T-helper 2 cell treated with Interferon-gamma antibody and Interleukin-4, amounts not matched to agents 5 μg/mL and 100 μg/mL, for 36 hours (primary cell): ENCODE measurements around the gene SMURF1.
"Not testable (repeated sequence)": the region's sequence is repeated elsewhere in the genome, so short reads cannot be mapped to it uniquely, and the experiment has no call there.

ENCODE experiments used
- DNase-seq: peaks from one replicate; pipeline ENCODE4 v3.0.0; 2021; ENCODE audit warnings: low spot score
- H3K27ac Mint-ChIP-seq: one replicate; pipeline ENCODE4 v1.8.0; 2021; ENCODE audit warnings: mild to moderate bottlenecking, mixed read lengths
- H3K27me3 Mint-ChIP-seq: one replicate; pipeline ENCODE4 v1.8.0; 2021; ENCODE audit warnings: low read depth, mixed read lengths
- H3K36me3 Mint-ChIP-seq: one replicate; pipeline ENCODE4 v1.8.0; 2021; ENCODE audit warnings: low read depth, mixed read lengths
- H3K4me1 Mint-ChIP-seq: one replicate; pipeline ENCODE4 v1.8.0; 2021; ENCODE audit warnings: low read depth, mixed read lengths
- H3K4me3 Mint-ChIP-seq: one replicate; pipeline ENCODE4 v1.8.0; 2022; ENCODE audit warnings: mild to moderate bottlenecking, moderate library complexity, mixed read lengths
- H3K9me3 Mint-ChIP-seq: one replicate; pipeline ENCODE4 v1.8.0; 2021; ENCODE audit warnings: mixed read lengths

SMURF1 gene

DNA sequence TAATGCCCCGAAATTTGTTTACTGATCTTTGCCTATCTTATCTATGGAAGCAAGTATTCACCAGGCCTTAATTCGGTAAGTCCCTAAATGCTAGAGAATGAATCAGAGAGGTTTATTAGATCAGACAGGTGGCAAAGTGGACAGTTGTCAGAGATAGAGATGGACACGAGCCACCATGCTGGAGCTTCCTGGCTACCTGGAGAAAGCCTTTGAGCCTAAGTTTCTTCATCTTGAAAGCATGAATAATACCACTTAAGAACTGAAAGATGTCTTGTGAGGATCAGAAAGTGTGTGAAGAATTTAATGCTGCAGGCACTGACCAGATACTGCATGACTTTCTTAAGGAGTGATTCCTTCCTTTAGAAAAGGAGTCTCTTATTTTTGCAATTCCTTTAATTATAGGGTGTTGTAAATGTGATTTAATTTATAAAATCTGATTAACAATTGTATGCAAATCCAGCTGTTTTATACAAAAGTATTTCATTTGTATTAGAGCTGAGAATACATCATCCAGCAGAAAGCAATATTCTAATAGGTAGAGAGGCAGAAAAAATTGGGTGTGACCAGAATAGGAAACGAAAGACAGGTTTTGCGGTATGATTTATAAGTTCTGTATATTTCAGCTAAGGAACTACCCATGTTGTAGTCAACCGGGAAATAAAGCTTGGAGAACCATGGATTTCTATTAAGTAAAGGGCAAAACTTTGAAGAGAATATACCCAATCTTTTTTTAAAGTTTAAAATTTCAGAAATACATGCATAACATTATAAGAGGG lies 82.7 kb downstream of the SMURF1 start:
- H3K9me3 Mint-ChIP-seq: no peaks in the 10 kb centered on the region
- H3K27me3 Mint-ChIP-seq: no peaks in the 10 kb centered on the region
- peaks cover 11% of the 10 kb centered on the region for H3K4me1 Mint-ChIP-seq
- H3K36me3 Mint-ChIP-seq: peaks cover 9% of the 10 kb centered on the region
- no peak overlapping the region for H3K27ac Mint-ChIP-seq
- no peak overlapping the region for H3K4me3 Mint-ChIP-seq
- no peak for DNase-seq

DNA sequence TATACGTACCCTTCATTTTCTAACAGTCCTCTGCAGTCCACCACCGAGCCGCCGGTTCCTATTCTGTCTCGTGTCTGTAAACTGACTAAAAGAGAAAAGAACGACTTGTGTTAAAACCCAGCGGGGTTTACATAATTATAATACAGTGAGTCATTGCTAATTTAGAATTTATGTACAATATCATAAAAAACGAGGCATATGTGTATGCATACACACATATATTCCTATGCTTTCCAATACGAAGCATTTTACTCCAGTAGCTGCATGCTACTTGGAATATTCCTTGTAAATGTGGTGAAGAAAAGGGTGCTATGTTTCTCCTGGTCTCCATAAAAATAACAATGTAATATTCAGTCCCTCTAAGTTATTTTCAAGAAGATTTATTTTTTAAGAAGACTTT lies 89.1 kb downstream of the SMURF1 start:
- Mint-ChIP-seq H3K9me3 (no peaks in the 10 kb centered on the region), H3K4me3 (no peak overlapping the region), H3K36me3 (peaks cover 45% of the 10 kb centered on the region), H3K27ac (no peak overlapping the region), H3K27me3 (no peaks in the 10 kb centered on the region), H3K4me1 (no peaks in the 10 kb centered on the region)
- no peak for DNase-seq

DNA sequence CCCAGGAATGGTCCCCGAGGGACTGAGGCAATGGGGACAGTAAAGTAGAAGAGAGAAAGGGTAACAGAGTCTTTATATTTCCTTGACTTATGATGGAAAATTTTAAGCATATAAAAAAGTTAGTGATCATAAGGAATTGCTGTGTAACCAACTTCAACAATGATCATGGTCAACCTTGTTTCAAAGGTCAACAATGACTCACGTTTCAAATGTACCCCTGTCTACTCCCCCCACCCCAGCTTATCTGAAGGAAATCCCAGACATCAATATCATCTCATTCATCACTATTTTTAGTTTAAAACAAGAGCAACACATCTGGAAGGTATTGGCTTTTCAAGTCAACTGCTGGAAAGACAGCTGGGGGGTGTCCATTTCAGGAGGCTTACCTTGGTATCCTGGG lies 92.9 kb downstream of the SMURF1 start:
- no peak overlapping the region for H3K4me3 Mint-ChIP-seq

DNA sequence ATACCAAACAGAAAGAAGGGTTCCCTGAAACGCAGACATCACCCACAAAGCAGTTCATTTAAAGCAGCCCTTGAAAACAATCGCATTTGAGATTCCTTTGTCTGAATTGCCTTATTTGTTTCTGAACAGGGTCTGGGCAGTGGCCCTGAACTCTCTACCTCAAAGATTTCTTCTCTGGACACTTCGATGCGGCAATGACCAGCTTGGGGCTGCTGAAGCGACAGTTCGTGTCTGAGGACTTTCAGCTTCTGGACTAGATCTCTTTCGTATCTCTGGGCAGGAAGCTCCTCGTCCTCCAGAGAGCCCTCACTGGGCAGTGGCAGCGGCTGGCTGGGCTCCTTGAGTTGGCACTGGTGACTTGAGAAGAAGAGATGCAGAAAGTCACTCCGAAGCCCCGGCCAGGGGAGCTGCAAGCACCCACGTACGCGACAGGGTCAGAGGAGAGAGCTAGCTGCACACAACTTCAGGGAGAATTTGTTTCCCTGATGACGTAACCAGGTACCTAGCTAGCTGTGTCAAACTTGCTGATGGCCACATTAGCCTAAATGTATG lies 96.3 kb downstream of the SMURF1 start:
- Mint-ChIP-seq H3K4me3 (no peak overlapping the region), H3K36me3 (peaks cover 51% of the 10 kb centered on the region), H3K27ac (no peak overlapping the region), H3K9me3 (no peaks in the 10 kb centered on the region), H3K27me3 (no peaks in the 10 kb centered on the region), H3K4me1 (no peaks in the 10 kb centered on the region)
- no peak for DNase-seq

More for the DNA sequence above, 92.9 kb downstream of the SMURF1 start:
- Mint-ChIP-seq H3K9me3 (no peaks in the 10 kb centered on the region), H3K4me1 (no peaks in the 10 kb centered on the region), H3K36me3 (peaks cover 44% of the 10 kb centered on the region), H3K27me3 (no peaks in the 10 kb centered on the region), H3K27ac (no peak overlapping the region)
- no peak for DNase-seq

DNA sequence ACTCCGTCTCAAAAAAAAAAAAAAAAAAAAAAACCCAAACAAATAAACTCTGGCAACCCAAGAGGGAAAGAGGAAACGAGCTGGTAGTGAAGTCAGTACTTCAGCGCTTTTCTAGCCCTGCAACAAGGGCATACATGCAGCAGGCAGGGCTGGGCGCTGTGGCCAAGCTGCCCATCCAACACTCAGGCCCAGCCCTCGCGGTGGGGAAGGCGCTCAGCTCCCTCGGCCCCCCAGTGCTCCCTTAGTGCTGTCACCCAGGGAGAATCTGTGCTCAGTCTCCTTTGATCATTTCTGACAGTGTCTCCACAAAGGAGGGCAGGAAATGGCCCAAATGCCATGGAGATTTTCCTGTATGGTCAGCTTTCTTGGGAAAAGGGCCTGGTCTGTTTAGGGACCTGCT lies 97.2 kb downstream of the SMURF1 start:
- Mint-ChIP-seq H3K4me3 (no peak overlapping the region), H3K9me3 (no peaks in the 10 kb centered on the region), H3K4me1 (no peaks in the 10 kb centered on the region), H3K36me3 (peaks cover 49% of the 10 kb centered on the region), H3K27ac (no peak overlapping the region), H3K27me3 (no peaks in the 10 kb centered on the region)
- no peak for DNase-seq

DNA sequence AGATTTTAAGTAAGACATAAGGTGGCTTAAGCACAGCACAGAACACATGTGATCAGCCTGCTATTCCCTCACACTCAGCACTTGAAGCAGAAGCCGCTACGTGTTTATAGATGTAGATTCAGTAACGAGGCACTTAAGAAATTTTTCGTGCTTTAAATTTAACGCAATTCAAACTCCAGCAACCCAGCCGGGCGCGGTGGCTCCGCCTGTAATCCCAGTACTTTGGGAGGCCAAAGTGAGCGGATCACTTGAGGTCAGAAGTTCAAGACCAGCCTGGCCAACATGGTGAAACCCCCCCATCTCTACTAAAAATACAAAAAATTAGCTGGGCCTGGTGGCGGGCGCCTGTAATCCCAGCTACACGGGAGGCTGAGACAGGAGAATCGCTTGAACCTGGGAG lies 97.6 kb downstream of the SMURF1 start:
- not testable (repeated sequence) for H3K9me3 Mint-ChIP-seq, H3K4me3 Mint-ChIP-seq, H3K27ac Mint-ChIP-seq, DNase-seq, H3K27me3 Mint-ChIP-seq, H3K4me1 Mint-ChIP-seq
- H3K36me3 Mint-ChIP-seq: peaks cover 48% of the 10 kb centered on the region

DNA sequence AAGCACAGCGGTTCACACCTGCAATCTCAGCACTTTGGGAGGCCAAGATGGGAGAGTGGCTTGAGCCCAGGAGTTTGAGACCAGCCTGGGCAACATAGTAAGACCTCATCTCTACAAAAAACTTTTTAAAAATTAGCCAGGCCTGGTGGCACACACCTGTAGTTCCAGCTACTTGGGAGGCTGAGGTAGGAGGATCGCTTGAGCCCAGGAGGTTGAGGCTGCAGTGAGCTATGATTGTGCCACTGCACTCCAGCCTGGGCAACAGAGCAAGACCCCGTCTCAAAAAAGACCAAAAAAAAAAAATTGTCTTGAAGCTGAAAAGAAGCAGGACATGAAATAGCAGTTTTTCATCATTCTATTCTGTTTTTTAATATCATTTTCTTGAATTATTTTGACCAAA lies 99.0 kb downstream of the SMURF1 start:
- H3K4me3 Mint-ChIP-seq, H3K27ac Mint-ChIP-seq, DNase-seq, H3K27me3 Mint-ChIP-seq, H3K4me1 Mint-ChIP-seq, H3K9me3 Mint-ChIP-seq: not testable (repeated sequence)
- H3K36me3 Mint-ChIP-seq: peaks cover 47% of the 10 kb centered on the region

DNA sequence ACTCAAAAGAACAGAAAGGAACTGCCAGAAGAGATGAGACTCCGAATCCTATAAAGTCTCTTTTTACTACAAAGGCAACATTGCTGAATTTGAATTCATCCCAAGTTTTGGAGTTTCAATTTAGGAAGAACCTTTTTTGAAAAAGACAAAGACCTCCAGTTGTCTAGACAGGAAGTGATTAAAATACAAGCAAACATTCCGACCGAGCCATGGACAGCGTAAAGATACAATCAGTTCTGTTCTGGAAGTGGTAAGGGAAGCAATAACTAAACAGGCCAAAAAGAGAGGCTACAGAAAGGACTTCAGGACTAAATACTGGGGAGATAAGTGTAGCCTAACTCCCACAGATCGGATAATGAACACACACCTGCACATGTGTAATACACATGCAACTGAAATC lies 101.0 kb downstream of the SMURF1 start:
- Mint-ChIP-seq H3K27ac (peak overlapping the region; percentile 43), H3K27me3 (no peaks in the 10 kb centered on the region), H3K36me3 (peaks cover 49% of the 10 kb centered on the region), H3K4me1 (no peaks in the 10 kb centered on the region), H3K4me3 (no peak overlapping the region), H3K9me3 (no peaks in the 10 kb centered on the region)
- DNase-seq: no peak

DNA sequence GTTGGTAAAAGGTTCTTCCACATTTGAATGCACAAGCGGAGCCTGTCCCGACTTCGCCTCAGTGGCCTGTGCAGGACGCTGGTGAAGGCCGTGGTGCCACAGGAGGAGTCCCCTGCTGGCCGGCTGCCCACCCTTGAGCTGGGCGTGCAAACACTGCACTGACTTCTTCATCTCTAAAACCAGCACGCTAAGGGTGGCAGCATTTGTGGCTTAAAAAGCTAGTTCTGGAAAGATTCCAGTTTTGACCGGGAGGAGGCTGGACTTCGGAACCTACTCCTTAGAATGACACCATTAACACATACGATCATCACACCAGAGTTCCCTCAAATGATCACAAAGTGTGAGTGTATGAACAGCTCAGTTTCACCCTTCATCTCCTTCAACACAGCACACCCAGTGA lies 102.4 kb downstream of the SMURF1 start:
- no peaks in the 10 kb centered on the region for H3K27me3 Mint-ChIP-seq
- no peak for DNase-seq
- no peak overlapping the region for H3K4me3 Mint-ChIP-seq
- no peaks in the 10 kb centered on the region for H3K9me3 Mint-ChIP-seq
- H3K27ac Mint-ChIP-seq: peak overlapping the region; percentile 20
- H3K4me1 Mint-ChIP-seq: no peaks in the 10 kb centered on the region
- H3K36me3 Mint-ChIP-seq: peaks cover 57% of the 10 kb centered on the region

DNA sequence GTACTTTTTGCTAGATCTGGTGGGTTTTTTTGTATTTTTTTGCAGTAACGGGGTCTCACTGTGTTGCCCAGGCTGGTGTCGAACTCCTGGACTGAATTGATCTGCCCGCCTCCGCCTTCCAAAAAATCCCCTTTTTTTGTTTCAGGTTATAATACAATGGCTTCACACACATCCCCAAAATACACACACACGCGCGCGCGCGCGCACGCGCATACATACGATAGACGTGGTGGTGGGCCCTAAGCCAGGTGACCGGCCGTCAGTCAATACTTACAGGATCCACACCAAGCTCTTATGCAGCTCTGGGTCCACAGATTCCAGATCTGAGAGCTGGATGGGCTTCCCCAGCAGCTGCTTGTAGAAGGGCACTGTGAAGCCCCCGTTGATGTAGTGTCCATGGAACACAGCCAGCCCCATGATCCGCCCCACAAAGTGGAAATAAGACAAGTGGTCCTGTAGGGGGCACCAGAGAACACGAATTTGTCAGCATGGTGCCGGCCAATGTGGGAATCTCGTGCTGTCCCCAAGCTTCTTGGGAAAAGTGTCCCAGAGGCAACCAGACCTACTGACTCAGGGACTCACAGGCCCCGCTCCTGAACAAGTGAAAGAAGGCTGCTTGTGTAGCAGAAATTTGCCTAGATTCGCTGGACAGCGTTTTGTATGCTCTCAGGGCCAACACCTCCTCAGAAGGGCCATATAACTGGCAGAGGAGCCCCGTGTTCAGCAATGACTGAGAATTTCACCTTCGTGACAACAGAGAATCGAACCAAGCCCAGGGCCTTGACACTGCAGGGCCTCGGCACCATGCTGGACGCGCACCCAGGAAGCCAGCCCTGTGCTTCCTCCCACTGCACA lies 103.6 kb downstream of the SMURF1 start:
- H3K9me3 Mint-ChIP-seq: no peaks in the 10 kb centered on the region
- no peaks in the 10 kb centered on the region for H3K4me1 Mint-ChIP-seq
- no peak overlapping the region for H3K4me3 Mint-ChIP-seq
- H3K27me3 Mint-ChIP-seq: no peaks in the 10 kb centered on the region
- H3K36me3 Mint-ChIP-seq: peaks cover 60% of the 10 kb centered on the region
- no peak overlapping the region for H3K27ac Mint-ChIP-seq
- DNase-seq: peak; percentile 21

DNA sequence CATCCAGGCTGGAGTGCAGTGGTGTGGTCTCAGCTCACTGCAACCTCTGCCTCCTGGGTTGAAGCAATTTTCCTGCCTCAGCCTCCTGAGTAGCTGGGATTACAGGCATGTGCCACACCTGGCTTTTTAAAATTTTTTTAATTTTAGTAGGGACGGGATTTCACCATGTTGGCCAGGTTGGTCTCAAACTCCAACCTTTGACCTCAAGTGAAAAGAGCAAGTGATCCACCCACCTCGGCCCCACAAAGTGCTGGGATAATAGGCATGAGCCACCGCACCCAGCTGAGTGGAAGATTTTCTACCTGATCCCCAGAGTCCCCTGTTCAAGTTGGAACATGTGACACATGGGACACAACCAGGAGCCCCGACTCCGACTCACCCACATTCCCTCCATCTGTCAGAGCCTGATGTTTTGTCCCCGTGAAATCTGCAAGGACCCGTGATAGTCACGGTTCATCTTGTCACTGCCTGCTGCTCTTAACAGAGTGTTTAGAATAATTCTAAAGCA lies 104.5 kb downstream of the SMURF1 start:
- no peak overlapping the region for H3K27ac Mint-ChIP-seq
- no peak for DNase-seq
- H3K4me3 Mint-ChIP-seq: no peak overlapping the region
- no peaks in the 10 kb centered on the region for H3K4me1 Mint-ChIP-seq
- H3K27me3 Mint-ChIP-seq: no peaks in the 10 kb centered on the region
- no peaks in the 10 kb centered on the region for H3K9me3 Mint-ChIP-seq
- peaks cover 62% of the 10 kb centered on the region for H3K36me3 Mint-ChIP-seq

DNA sequence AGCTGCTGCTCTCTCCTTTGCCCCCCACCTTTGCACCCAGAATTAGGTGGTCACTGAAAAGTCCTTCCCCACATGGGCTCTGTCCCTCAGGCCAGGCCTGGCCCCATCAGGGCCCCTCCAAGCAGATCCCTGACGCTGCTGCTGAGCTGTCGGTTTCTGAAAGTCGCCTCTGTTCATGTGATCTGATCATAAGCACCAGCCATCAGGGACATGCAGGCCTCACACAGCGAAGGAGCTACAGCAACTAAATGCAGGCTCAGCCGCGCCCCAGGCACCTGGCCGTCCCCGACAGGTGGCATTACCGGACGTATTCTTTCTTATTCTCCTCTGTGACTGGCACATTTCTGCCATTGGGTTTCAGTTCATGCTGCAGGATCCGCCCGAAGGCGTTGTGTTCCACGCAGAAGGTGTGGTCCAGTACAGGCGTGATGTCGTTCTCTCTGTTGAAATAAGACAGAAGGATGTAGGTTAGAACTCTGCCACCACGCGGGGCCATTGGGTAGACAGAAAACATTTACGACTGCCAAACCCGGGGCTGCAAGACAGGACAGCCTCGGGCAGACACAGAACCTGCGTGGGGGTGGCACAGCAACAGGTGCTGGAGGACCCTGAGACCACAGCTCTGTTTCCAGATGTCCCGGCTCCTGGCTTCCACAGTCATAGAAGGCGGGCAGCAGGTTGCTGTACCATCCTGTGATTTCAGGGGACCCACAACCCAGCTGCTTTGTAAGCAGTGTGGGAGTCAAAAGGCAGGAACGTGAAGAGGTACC lies 105.6 kb downstream of the SMURF1 start:
- no peaks in the 10 kb centered on the region for H3K27me3 Mint-ChIP-seq

DNA sequence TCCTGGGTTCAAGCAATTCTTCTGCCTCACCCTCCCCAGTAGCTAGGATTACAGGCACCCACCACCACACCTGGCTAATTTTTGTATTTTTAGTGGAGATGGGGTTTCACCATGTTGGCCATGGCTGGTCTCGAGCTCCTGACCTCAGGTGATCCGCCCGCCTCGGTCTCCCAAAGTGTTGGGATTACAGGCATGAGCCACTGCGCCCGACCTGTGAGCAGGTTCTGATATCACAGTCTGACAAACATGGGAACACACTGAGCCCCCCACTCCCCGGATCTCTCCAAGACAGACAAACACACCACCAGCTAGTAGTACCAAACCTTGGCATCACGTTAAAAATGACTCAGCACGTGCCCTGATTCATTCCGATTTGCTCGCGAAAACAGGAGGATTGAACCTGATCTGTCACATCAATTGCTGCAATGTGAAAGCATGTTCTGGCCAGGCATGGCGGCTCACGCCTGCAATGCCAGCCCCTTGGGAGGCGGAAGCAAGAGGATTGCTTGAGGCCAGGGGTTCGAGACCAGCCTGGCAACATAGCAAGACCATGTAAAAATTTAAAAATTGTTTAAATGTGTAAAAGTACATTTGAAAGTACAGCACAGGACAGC lies 106.5 kb downstream of the SMURF1 start:
- DNase-seq: no peak
- no peak overlapping the region for H3K4me3 Mint-ChIP-seq
- no peaks in the 10 kb centered on the region for H3K4me1 Mint-ChIP-seq
- H3K27ac Mint-ChIP-seq: no peak overlapping the region
- H3K27me3 Mint-ChIP-seq: no peaks in the 10 kb centered on the region
- peaks cover 48% of the 10 kb centered on the region for H3K36me3 Mint-ChIP-seq
- H3K9me3 Mint-ChIP-seq: no peaks in the 10 kb centered on the region

More for the DNA sequence above, 105.6 kb downstream of the SMURF1 start:
- Mint-ChIP-seq H3K36me3 (peaks cover 55% of the 10 kb centered on the region), H3K4me1 (no peaks in the 10 kb centered on the region), H3K27ac (no peak overlapping the region), H3K4me3 (no peak overlapping the region), H3K9me3 (no peaks in the 10 kb centered on the region)
- DNase-seq: no peak
